Islet of Langerhans (tissue), 1 donor: ENCODE data around the gene TSGA10IP.

Experiments
- FAIRE-seq: peaks from one replicate; lab custom pipeline; 2011; peaks lifted over from hg19 to GRCh38; lab: Jason Lieb, UNC

TSGA10IP gene

GRCh38 chr11:65945430-65945911 lies at the start of gene TSGA10IP:
TSGA10IP (plus strand) TSS chr11:65945480; CDS start chr11:65945676, 196 bp downstream.
- no peak for FAIRE-seq

- FAIRE-seq, result no peak
Observed at GRCh38 chr11:65895482-65895981, 49.7 kb upstream of the TSGA10IP start.

GRCh38 chr11:65896034-65896999 lies 49.0 kb upstream of the TSGA10IP start:
- FAIRE-seq, result no peak

GRCh38 chr11:65897020-65897471 lies 48.2 kb upstream of the TSGA10IP start:
- no peak for FAIRE-seq

GRCh38 chr11:65898656-65899355 lies 46.5 kb upstream of the TSGA10IP start:
- no peak for FAIRE-seq

GRCh38 chr11:65899356-65900124 lies 45.7 kb upstream of the TSGA10IP start:
- FAIRE-seq, result no peak

- FAIRE-seq, result no peak
Observed at GRCh38 chr11:65900125-65900898, 45.0 kb upstream of the TSGA10IP start, which contains the start of gene FOSL1. FOSL1 (minus strand) TSS chr11:65900388; CDS start chr11:65900339, 49 bp downstream.

- FAIRE-seq, result no peak
Observed at GRCh38 chr11:65900899-65901180, 44.4 kb upstream of the TSGA10IP start.

GRCh38 chr11:65903068-65903481 lies 42.2 kb upstream of the TSGA10IP start:
- FAIRE-seq, result no peak

GRCh38 chr11:65903715-65904114 lies 41.6 kb upstream of the TSGA10IP start:
- no peak for FAIRE-seq

- no peak for FAIRE-seq
Observed at GRCh38 chr11:65906602-65907001, 38.7 kb upstream of the TSGA10IP start.

GRCh38 chr11:65907878-65908277 lies 37.4 kb upstream of the TSGA10IP start:
- no peak for FAIRE-seq

GRCh38 chr11:65911682-65912568 lies 33.4 kb upstream of the TSGA10IP start:
- no peak for FAIRE-seq

- FAIRE-seq, result no peak
Observed at GRCh38 chr11:65912845-65913244, 32.4 kb upstream of the TSGA10IP start.

- no peak for FAIRE-seq
Observed at GRCh38 chr11:65915101-65915820, 30.0 kb upstream of the TSGA10IP start.

GRCh38 chr11:65915821-65916251 lies 29.4 kb upstream of the TSGA10IP start:
- no peak for FAIRE-seq

- FAIRE-seq, result no peak
Observed at GRCh38 chr11:65916391-65916790, 28.9 kb upstream of the TSGA10IP start.

GRCh38 chr11:65917077-65917433 lies 28.2 kb upstream of the TSGA10IP start:
- no peak for FAIRE-seq

GRCh38 chr11:65917434-65918210 lies 27.7 kb upstream of the TSGA10IP start:
- no peak for FAIRE-seq
